T-helper 2 cell treated with Interferon-gamma antibody and Interleukin-4, amounts not matched to agents 100 ng/mL and 5 ng/mL, for 36 hours (primary cell): ENCODE data around the gene APRT. TPM values are rescaled to one million over a fixed set of nuclear protein-coding genes. Genes with fewer than 3 reads are reported as not detected.
"Not testable (repeated sequence)": the region's sequence is repeated elsewhere in the genome, so short reads cannot be mapped to it uniquely, and the experiment has no call there.

Experiments used
- intact Hi-C: fragments of 100-400 bp; cut with micrococcal nuclease; formaldehyde crosslinking; loops from one replicate; pipeline ENCODE4 v1.15.1; 2023
- total RNA-seq: library from RNA; stranded (reverse); gene quantifications from 2 replicates; pipeline ENCODE4 v1.2.3, GENCODE V29; 2022

Gene APRT
- total RNA-seq, 1 donor from 2014 or later, result 196 TPM

GRCh38 chr16:88777471-88778270 is 34.1 kb downstream of the APRT start:
- intact Hi-C loops, result no loop called here

DNA sequence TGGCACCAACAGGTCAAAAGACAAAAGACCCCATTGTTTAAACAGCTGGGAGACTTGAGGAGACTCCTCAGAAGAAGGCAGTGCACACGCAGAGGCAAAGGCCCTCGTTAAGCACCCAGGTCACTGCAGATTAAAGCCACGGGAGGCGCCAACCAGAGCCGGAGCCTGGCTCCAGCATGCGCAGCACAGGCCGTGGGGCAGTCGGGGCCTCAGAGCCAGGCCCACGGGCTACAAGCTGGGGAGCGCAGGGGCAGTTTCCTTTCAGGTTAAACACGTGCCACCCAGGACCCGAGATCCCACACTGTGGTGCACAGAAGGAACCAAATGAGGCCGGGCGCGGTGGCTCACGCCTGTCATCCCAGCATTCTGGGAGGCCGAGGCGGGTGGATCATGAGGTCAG is 35.9 kb downstream of the APRT start:
- intact Hi-C loops, result no loop called here

DNA sequence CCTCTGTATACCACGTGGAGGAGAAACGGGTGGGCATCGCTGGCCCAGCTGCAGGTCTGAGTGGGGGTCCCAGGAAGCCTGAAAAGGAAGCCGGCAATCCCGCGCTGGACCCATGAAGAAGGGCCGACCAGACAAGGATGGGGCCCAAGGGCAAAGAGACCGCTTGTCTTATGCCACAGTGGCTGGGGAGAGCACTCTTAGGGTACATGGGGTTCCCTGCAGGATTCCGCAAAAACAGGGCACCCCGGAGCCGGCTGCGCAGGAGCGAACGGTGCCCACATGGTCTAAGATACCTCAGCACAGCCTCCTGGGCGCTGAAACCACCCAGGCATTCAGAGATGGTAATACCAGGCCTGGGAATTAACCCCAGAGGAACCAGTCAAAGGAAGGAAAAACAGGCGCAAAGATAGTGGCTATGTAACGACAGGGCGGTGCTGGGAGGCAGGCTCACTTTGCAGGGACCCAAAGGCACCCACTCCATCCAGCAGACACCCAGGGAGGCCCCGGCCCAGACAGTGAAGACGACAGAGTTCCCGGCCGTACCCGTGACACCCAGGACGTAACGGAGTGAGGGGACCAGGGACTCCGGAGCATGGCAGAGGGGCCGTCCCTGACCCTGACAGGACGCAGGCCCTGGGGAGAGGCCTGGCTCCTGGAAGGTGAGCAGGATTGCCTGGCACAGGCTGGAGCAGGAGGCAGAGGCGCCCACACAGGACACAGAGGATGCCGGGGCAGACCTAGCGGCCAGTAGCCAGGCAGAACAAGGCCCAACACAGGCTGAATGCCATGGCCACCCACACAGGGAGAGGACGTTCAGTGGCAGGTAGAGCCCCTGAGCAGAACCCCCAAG is 37.0 kb downstream of the APRT start:
- intact Hi-C loops, result no loop called here

DNA sequence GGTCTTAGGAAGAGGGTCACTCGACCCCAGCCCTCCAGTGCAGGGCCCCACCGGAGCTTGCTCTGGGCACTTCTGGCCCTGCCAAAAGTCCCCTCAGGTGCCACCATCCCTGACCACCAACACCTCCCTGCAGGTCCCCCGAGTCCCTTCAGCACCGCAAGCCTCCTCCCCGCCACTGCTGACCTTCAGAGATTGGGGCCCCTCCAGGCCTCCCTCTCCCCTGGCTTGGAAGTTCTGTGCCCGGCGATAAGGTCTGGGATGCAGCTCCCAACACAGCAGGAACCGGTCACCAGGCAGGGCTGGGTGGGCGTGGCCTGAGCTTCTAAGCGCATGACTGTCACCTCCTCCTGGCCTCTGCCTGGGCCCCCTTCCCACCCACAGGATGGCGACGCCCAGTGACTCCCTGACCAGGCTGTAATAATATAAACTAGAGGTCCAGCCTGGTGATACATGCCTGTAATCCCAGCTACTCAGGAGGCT is 37.9 kb downstream of the APRT start:
- intact Hi-C loops, result no loop called here

DNA sequence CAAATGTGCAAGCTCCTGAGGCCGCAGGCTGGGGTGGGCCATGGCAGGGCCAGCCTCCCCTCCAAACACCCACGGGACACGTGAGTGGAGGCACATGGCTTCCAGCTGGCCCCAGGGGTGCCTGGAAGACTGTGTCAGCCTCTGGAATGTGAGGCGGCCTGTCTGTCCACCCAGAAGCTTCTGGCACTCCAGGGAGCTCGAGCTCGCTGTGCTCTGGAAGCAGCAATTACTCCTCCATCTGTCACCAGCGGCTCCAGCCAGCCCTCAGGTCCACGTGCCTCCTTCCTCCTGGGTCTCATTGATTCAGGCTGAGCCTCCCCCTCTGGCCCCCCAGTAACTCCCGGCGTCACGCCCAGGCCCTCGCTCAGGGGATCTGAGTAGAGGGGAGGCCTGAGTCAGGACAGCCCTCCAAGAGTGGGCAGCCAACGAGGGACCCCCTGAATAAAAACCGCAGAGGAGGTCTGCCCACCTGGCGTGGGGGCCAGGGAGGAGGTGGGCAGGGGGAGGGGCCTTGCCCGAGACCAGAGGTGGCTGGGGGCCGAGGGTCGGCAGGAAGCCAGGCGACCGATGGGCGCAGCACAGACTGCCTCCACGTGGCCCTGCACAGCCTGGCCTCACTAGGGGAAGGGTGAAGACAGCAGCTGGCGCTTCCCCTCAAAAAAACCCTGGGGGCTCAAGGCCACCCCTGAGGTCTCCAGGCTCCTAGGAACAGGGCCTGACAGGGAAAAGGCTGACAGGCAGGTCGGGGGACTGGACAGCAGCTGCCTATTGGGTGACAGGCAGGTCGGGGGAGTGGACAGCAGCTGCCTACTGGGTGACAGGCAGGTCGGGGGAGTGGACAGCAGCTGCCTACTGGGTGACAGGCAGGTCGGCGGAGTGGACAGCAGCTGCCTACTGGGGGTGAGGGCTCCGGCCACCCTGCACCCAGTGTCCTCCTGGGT is 38.6 kb downstream of the APRT start:
- intact Hi-C loops, result no loop called here

DNA sequence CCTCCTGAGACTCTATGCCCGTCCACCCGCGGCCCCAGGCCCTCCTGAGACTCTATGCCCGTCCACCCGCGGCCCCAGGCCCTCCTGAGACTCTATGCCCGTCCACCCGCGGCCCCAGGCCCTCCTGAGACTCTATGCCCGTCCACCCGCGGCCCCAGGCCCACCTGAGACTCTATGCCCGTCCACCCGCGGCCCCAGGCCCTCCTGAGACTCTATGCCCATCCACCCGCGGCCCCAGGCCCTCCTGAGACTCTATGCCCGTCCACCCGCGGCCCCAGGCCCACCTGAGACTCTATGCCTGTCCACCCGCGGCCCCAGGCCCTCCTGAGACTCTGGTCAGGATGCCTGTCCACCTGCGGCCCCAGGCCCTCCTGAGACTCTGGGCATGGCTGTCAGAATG is 39.9 kb downstream of the APRT start:
- intact Hi-C loops, result not testable (repeated sequence)

DNA sequence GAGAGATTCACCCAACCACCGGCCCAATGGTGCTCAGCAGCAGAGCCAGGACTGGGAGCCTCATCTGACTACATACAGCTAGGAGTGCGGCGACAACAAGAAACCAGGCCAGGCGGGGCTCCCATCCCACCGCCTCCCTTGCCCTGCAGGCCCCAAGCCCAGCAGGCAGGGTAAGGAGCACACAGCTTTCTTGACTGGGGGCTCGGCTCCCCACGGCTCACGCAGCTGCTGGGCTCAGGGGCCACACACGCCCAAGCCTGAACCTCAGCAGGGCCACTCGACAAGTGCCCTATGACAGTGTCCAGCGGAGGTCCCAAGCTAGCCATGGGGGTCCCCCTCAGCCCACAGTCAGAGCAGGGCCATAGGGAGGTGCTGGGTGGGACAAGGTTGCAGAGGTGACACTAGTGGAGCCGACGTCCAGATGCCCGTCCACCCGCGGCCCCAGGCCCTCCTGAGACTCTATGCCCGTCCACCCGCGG is 40.4 kb downstream of the APRT start:
- intact Hi-C loops, result no loop called here

DNA sequence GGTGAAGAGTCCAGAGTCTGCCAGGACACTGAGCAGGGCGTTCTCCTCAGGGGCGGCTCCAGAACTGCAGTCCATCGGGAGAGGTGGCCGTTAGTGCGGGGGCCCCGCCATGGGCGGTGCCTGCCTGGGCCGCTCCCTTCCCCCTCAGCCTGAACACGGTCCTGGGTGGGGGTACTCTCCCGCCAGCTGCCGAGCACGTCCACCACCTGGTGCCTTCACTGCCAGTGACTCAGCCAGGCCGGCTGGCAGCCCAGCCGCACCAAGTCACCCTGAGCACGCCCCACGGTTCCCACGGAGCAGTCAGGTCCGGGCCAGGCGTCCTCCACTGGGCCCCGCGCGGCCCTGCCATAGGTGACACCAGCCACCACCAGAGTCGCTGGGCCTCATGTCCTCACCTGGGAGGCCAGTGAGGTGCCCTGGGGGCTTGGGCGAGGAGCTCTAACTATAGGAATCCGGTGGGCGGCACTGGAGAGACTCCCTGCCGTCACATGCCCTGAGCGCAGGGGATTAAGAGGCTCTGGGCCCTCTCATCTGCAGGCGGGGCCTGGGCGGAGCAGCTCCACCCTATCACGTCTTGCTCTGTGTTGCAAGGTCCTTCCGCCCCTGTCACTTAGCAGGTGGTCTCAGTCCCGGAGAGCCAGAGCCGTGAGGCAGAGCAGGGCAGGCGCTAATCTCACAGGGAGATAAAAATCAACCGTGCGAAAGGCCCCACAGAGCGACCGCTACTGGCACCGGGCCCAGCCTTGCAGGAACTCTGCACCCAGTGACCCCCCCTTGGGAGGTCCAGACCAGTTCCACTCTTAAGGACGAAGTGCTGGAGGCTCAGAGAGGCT is 41.1 kb downstream of the APRT start:
- intact Hi-C loops, result no loop called here

DNA sequence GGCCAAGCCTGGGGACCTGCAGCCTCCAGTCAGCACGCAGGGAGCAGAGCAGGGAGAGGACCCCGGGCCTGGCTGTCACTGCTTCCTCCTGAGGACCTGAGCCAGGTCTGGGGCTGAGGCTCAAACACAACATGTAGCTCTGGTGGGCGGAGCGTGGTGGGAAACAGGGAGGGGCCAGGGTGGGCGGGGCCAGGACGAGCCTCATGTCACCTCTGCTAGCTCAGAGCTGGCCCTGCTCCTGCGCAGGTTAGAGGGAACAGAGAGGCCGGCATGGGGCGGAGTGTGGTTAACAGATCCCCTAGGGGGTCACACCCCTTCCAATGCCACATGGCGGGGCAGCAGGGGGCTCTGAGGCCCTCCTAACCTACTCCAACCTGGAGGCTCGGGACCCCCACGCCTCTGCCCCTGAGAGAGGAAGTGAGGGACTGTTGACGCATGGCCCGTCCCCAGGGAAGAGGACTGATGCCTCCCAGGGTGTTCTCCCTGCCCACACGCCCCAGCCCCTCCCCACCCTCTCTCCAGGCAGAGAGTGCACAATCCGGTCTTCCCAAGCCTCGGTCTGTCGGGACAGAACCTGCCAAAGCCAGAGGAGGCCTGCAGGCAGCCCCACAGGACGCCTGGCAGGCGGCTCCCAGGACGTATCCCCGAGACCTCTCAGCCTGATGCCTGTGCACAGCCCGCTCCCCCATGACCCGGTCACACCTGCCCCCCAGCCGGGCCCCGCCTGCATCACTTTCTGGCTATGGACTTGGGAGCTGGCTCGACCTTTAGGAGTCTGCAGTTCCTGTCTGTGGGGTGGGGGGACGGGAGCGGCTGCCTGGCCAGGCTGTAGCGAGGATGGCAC is 41.9 kb downstream of the APRT start:
- intact Hi-C loops, result no loop called here

DNA sequence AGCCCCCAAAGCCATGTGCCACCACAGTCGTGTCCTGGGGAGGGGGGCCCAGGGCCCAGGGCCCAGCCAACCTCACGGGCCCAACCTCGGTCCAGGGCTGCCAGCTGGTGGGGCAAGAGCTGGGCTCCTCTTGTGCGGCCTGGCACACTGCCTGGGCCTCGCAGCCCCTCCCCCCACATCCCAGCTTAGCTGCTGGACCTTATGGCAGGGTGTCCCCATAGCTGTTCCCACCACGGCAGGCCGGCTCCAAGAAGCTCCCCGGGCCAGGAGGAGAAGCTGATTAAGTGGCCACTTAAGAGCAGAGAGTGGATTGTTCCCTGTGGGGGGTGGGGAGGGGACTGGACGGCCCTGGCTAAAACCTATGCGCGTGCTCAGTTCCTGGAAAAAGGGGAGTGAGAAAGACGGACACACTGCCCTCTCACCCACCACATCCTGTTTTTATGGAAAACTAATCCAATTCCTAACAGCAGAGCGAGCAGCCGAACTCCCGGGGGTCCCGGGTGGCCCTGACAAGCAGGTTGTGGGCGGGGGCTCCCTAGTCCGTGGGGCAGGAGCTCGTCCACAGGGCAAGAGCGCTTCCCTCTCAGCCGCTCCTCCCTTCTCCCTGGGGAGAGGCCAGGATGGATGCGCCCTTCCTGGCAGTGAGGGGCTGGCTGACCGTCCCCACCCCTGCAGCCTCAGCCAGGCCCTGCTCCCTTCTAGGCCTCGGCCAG is 43.5 kb downstream of the APRT start:
- intact Hi-C loops, result no loop called here

- intact Hi-C loops, result no loop called here
These were observed 44.1 kb downstream of the APRT start for GRCh38 chr16:88767546-88768070.

DNA sequence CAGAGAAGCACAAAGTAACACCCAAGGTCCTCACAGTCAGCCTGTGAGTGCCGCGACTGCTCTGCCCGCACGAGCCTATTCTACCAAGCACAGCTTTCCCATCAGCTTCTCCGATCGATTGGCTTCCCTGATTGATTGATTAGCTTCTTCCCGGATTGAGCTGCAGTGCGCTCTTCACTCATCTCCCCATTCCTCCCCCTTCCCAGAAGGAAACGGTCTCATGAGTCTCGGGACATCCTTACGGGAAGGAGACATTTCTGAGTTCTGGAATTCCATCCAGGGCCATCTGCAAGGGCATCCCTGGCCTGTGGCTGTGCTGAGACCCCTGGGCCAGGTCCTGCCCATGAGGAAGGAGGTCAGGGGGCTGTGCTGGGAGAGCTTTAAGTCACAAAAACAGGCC is 44.8 kb downstream of the APRT start:
- intact Hi-C loops, result no loop called here

DNA sequence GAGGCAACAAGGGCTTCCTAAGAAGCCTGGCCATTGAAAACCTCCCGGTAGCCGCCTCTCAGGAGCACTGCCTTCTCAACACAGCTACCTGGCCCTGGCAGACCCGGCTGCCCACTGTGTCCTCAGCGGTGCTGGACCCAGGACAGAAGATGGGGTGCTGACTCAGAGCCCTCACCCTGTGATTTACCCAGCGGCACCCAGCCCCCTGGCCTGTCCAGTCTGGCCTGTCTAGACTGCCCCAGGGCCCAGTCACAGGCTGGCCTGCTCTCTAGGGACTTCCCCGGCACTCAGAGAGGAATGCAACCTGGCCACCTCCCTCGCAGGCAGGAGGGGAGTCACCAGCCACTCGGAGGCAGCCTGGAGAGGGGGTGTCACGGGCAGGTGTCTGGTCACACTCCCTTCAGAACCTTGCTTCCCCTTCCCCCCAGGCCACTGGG is 46.8 kb downstream of the APRT start:
- intact Hi-C loops, result no loop called here

GRCh38 chr16:88764080-88764479 is 47.6 kb downstream of the APRT start:
- intact Hi-C loops, result no loop called here

DNA sequence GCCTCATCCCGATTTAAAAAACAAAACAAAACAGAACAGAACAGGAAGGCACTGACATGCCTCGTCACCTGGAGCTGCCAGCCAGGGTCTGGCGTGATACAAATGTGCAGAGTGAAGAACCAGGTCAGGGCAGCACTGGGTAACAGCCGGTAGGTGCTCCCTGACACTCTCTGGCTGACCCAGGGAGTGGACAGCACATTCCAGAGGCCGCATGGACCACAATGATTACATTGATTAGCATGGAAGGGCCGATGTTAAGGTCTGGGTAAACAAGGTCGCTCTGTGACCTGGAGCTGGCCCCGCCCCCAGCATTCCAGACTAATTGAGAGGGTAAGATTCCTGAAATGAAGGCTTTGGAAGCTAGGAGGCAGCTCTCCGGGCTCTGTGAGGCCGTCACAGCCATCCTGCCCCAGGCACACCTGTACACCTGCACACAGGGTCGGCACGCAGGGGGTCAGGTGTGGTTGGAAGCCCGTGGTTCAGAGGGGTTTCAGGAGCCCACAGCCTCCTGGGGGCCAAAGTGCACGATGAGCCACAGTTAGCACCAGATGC is 48.1 kb downstream of the APRT start:
- intact Hi-C loops, result no loop called here

DNA sequence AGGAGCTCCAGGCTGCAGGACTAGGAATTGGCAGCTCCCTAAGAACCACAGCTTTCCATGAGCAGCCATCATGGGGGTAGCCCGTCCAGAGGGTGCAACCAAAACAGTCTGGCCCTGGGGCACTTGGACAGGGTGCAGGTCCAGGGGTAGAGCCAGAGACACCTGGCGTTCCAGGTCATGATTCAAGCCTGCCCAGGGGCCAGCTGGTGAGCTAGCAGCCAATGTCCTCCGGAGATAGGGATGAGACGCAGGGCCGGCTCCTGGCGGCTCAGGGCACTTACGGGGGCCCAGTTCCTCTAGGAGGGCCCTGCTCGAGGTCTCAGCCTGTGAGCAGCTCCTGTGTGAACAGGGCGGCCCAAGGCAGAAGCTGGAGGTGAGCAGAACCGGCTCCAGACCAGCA is 48.8 kb downstream of the APRT start:
- intact Hi-C loops, result no loop called here

DNA sequence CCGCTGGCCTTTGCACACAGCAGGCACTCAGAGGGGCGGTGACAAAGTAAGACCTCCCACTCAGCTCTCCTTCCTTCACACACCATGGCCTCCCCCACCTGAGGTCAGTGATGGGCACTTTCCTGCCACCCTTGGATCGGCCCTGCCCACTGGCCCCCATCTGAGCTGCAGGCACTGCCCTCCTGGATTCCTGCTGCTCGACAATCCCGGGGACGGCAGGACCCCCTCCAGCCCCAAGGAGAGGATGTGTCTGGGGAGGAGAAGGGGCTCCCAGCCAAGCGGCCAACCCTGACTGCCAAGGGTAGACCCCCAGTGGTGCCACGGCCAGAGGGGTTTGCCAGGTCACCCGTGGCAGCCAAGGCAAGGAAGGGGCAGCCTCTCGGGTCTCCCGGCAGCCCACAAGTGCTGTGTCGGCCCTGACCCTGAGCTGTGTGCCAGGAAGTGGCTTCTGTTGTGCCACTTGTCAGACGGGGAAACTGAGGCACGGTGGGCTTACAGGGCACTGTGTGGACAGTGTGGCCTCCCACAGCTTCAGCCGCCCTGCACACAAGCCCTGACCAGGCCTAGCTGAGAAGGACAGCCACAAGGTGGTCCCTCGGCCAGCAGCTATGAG is 49.4 kb downstream of the APRT start:
- intact Hi-C loops, result no loop called here

- intact Hi-C loops, result no loop called here
These were observed 49.9 kb downstream of the APRT start for GRCh38 chr16:88761830-88762229.
